GM21381 (cell line): Measurements from ENCODE around the gene NAPA.

Experiments used
- ATAC-seq: cut with Tn5 transposase; IDR thresholded peaks from one replicate; pipeline ENCODE4 v1.9.1; 2021; ENCODE audit warnings: mild to moderate bottlenecking, moderate library complexity; ENCODE audit not compliant: unreplicated experiment

The NAPA gene

GRCh38 chr19:47523473-47523872, 8.6 kb upstream of the NAPA start:
- ATAC-seq, result no peak

DNA sequence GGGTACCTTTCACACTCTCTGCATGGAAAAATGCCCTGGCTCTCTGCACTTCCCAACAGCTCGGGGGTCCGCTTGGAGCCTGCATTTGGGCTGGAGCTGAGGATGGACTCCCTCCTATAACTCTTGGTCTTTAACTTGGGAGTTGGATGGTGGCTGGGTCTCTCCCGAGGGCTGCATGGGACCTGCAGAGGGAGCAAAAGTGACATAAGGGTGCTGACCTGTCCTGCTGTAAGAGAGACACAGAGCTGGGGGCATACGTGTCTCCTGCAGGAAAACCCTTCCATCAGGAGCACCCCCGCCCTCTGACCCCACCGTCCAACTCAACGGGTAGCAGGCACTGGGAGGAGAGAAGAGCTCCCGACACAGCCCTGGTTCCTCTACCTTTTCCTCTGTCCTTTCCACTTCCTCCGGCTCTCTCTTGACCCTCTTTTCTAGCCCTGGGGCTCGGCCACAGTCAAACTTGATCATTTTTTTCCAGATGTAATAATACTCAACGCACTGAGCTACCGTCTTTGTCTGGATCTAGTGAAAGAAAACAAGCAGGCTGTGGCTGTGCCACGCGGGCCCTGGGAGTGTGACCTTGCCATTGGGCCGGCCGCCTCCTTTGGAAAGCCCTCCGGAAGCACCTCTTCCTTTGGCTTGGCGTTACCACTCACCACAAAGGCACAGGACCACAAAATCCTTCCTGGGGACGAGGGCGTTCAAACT, 6.8 kb upstream of the NAPA start:
- ATAC-seq, result no peak

- no peak for ATAC-seq
These were observed 6.0 kb upstream of the NAPA start for GRCh38 chr19:47520839-47521238.

DNA sequence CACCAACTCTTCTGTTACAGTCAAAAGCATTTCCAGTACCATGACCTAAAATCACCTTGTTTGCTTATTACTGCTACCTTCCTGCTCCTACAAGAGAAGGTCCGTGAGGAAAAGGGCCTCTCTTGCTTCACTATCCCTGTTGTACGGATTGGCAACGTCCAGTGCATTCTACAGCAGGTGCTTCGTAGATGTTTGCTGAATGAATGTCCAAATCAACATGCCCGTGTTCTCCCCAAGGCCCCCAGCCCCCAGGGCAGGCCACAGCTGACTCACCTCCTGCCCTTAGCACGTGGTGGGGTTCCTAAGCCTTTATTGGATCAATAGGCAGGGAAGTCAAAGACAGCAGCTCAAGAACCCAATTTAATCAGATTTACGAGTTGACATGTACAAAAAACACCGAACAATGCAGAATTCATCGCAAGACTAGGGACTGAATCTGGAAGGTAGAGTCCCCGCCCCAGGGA, 5.5 kb upstream of the NAPA start:
- ATAC-seq, result no peak

DNA sequence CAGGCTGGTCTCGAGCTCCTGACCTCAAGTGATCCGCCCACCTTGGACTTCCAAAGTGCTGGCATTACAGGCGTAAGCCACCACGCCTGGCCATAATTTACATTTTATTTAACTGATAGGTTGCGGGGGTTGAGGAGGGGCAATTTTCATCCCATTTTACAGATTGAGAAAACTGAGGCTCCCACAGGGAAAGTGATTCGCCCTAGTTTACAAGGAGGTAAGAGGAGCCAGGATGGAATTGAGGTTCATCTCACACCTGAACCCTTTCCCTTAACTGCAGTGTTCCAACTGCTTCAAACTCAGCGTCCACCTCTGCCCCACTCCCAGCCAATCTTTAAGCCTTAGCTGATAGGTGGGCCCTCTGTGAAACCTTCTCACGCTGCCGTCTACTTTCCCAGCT, 4.0 kb upstream of the NAPA start:
- no peak for ATAC-seq

- ATAC-seq, result no peak
These were observed 3.3 kb upstream of the NAPA start for GRCh38 chr19:47518139-47518538.

- ATAC-seq, result no peak
These were observed 553 bp downstream of the NAPA start for GRCh38 chr19:47514151-47514868.

DNA sequence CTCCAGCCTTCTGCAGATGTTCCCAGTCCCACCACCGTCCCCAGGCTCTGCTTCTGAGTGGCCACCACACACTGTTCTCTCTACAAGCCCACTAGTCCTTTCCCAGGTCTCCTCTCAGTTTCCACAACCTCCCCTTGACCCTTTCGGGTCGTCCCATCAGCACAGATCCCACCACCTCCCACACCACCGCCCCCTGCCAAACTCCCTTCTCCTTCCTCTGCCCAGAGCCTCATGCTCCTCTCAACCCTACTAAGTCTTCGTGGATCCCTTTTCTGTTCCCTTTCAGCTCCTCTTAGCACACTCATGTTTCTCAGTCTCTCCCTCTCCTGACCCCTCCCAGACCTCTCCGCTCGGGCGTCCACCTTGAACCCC, 1.9 kb downstream of the NAPA start:
- ATAC-seq, result no peak

GRCh38 chr19:47512183-47512947, 2.5 kb downstream of the NAPA start:
- ATAC-seq, result no peak

- no peak for ATAC-seq
These were observed 3.2 kb downstream of the NAPA start for GRCh38 chr19:47511681-47512080.

GRCh38 chr19:47511128-47511517, 3.7 kb downstream of the NAPA start:
- no peak for ATAC-seq

GRCh38 chr19:47510516-47511127, 4.2 kb downstream of the NAPA start:
- no peak for ATAC-seq

GRCh38 chr19:47509973-47510372, 4.9 kb downstream of the NAPA start:
- no peak for ATAC-seq

GRCh38 chr19:47509170-47509847, 5.6 kb downstream of the NAPA start:
- no peak for ATAC-seq

GRCh38 chr19:47508721-47509120, 6.1 kb downstream of the NAPA start:
- no peak for ATAC-seq

DNA sequence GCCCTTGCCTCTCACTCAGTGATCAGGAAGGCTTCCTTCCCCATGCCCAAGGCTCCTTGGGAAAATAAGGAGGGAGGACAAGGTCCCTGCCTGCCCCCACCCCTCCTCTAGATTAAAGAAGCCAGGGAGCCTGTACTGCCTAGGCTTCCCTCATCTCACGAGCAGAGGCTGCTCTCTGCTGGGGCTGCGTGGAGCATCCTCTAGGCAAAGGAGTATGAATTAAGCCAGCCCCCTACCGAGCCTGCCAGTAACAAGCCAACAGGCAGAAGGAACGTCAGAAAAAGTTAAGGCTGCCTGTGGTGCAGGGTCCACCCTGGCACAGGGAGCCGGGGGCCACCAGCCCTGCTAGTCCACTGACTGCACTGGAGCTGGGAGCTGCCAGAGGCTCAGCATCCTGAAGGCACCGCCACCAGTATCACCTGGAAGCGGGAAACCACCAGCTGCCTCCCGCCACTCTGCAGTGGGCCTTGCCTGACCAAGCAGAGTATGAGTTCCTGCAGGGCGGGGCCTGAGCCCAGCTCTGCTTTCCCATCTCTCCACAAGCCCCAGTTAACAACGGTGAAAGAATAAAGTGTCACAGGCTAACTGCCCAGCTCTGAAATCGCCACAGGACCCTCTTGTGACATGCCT, 6.8 kb downstream of the NAPA start:
- no peak for ATAC-seq

GRCh38 chr19:47507012-47507411, 7.9 kb downstream of the NAPA start:
- ATAC-seq, result no peak

- ATAC-seq, result no peak
These were observed 8.4 kb downstream of the NAPA start for GRCh38 chr19:47506459-47506858.

DNA sequence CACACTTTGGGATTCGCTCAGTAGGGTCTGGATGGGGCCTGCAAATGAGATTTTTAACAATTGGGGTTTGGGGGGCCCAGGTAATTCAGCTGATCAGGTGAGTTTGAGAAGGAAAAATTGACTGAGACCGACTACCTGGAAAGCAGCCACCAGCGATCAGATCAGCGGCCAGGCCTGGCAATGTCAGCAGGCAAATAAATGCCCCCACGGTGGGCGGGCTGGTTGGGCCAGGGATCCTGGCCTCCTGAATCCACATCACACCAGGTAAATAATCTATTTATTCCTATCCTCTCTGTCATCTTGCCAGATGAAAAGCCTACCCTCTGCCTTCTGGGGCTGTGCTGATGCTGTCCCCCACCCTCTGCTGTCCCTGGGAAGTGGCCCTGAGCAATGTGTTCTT, 9.4 kb downstream of the NAPA start:
- ATAC-seq, result no peak

- ATAC-seq, result no peak
These were observed 11.1 kb downstream of the NAPA start for GRCh38 chr19:47503826-47504150.
